ENCODE measurements around the gene TMEM52. TPM values are rescaled to one million over a fixed set of nuclear protein-coding genes. Genes with fewer than 3 reads are reported as not detected.

TMEM52 gene
- under 1 TPM in 1 of 3 donors, not detected in 2; 0.18 TPM for polyA plus RNA-seq

GRCh38 chr1:1918901-1919303, at the start of gene TMEM52:
TMEM52 (minus strand) TSS chr1:1919279; CDS start chr1:1919265, 14 bp downstream.
- H3K4me1 Mint-ChIP-seq, result peaks cover 6 to 8% of the 10 kb centered on the region in 2 donors
- H3K27ac Mint-ChIP-seq, result peak within 1 kb of the TSS in 5 of 6 donors; percentile 70 to 82 (median 79)
- no peaks in the 10 kb centered on the region for H3K36me3 Mint-ChIP-seq
- DNase-seq, result no peak
- H3K4me3 Mint-ChIP-seq, result peak within 1 kb of the TSS; percentile 70 to 79 (median 75)
- H3K9me3 Mint-ChIP-seq, result no peaks in the 10 kb centered on the region
- H3K27me3 Mint-ChIP-seq (ENCODE audit: low read depth in 3 of 3), result peaks cover 3 to 13% (median 5%) of the 10 kb centered on the region in 3 donors

- Mint-ChIP-seq H3K4me1 (no peaks in the 10 kb centered on the region), H3K27ac (no peak overlapping the region), H3K9me3 (no peaks in the 10 kb centered on the region), H3K4me3 (no peak overlapping the region), H3K36me3 (peaks cover 0 to 5% (median 0%) of the 10 kb centered on the region in 3 donors), H3K27me3 (ENCODE audit: low read depth in 3 of 3) (peaks cover 0 to 6% (median 3%) of the 10 kb centered on the region in 3 donors)
- DNase-seq, result no peak
These were observed 48.8 kb upstream of the TMEM52 start for GRCh38 chr1:1967879-1968278.

GRCh38 chr1:1967151-1967550, 48.1 kb upstream of the TMEM52 start:
- H3K4me1 Mint-ChIP-seq, result no peaks in the 10 kb centered on the region
- peaks cover 2 to 6% (median 3%) of the 10 kb centered on the region in 3 donors for H3K27me3 Mint-ChIP-seq (ENCODE audit: low read depth in 3 of 3)
- H3K36me3 Mint-ChIP-seq, result peaks cover 0 to 5% (median 0%) of the 10 kb centered on the region in 3 donors
- no peak overlapping the region for H3K27ac Mint-ChIP-seq
- no peak for DNase-seq
- H3K9me3 Mint-ChIP-seq, result no peaks in the 10 kb centered on the region
- H3K4me3 Mint-ChIP-seq, result no peak overlapping the region

DNA sequence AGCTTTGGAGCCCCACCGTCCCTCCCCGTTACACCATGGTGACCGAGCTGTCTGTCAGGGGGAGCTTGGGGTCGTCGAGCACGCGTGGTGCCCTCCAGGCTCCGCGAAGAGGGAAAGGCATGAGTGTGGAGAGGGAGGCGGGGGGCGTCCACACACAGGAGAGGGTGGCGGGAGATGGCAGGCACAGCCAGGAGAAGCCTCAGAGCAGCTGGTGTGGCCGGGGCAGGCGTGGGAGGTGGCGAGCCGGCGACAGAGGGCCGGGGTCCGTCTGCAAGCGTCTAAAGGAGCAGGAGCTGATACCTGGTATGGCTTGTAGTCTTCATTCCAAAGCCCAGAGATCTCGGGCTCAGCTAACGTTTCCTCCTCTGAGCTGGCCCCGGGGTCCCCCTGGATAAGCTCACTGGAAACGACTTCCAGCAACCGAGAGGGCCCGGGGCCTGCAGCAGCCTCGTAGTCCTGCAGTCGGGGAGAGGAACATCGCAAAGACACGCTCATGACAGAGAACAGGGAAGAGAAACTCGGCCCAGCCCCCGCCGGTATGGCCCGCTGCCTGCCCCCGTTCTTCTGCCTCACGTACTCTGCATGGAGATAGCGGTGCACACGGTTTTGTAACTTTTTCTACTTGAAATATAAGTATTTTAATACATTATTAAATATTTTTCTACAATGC, 47.1 kb upstream of the TMEM52 start:
- H3K27ac Mint-ChIP-seq, result no peak overlapping the region
- H3K9me3 Mint-ChIP-seq, result no peaks in the 10 kb centered on the region
- no peak overlapping the region for H3K4me3 Mint-ChIP-seq
- H3K4me1 Mint-ChIP-seq, result no peaks in the 10 kb centered on the region
- DNase-seq, result no peak
- H3K27me3 Mint-ChIP-seq (ENCODE audit: low read depth in 3 of 3), result peaks cover 2 to 4% (median 3%) of the 10 kb centered on the region in 3 donors
- peaks cover 0 to 5% (median 0%) of the 10 kb centered on the region in 3 donors for H3K36me3 Mint-ChIP-seq

- H3K36me3 Mint-ChIP-seq, result peaks cover 0 to 5% (median 0%) of the 10 kb centered on the region in 3 donors
- H3K4me1 Mint-ChIP-seq, result no peaks in the 10 kb centered on the region
- peaks cover 2 to 7% (median 3%) of the 10 kb centered on the region in 3 donors for H3K27me3 Mint-ChIP-seq (ENCODE audit: low read depth in 3 of 3)
- no peak for DNase-seq
- no peak overlapping the region for H3K4me3 Mint-ChIP-seq
- no peaks in the 10 kb centered on the region for H3K9me3 Mint-ChIP-seq
- H3K27ac Mint-ChIP-seq, result no peak overlapping the region
These were observed 46.5 kb upstream of the TMEM52 start for GRCh38 chr1:1965546-1965945.

- Mint-ChIP-seq H3K27ac (no peak overlapping the region), H3K27me3 (ENCODE audit: low read depth in 3 of 3) (peaks cover 2 to 7% (median 3%) of the 10 kb centered on the region in 3 donors), H3K9me3 (no peaks in the 10 kb centered on the region), H3K36me3 (peaks cover 0 to 5% (median 0%) of the 10 kb centered on the region in 3 donors), H3K4me1 (no peaks in the 10 kb centered on the region), H3K4me3 (no peak overlapping the region)
- no peak for DNase-seq
These were observed 45.7 kb upstream of the TMEM52 start for GRCh38 chr1:1964811-1965210.

- Mint-ChIP-seq H3K4me3 (no peak overlapping the region), H3K36me3 (peaks cover 0 to 5% (median 0%) of the 10 kb centered on the region in 3 donors), H3K9me3 (no peaks in the 10 kb centered on the region), H3K4me1 (no peaks in the 10 kb centered on the region), H3K27me3 (ENCODE audit: low read depth in 3 of 3) (peaks cover 2 to 9% (median 3%) of the 10 kb centered on the region in 3 donors), H3K27ac (no peak overlapping the region)
- no peak for DNase-seq
These were observed 44.5 kb upstream of the TMEM52 start for GRCh38 chr1:1963570-1963969.

DNA sequence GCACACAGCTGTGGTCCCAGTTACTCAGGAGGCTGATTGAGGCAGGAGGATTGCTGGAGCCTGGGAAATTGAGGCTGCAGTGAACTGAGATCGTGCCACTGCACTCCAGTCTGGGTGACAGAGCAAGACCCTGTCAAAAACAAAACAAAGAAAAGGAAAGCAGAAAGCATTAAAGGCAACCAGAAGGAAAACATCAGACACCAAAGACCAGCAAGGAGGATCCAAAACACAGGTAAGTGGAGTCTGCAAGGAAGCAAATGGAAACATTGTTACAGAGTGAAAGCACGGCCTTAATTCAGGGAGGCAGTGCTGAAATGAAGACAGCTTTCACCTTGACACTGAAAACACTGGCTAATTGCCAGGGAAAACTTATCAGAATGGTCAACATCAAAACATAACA, 43.7 kb upstream of the TMEM52 start:
- no peaks in the 10 kb centered on the region for H3K4me1 Mint-ChIP-seq
- no peak overlapping the region for H3K27ac Mint-ChIP-seq
- H3K27me3 Mint-ChIP-seq (ENCODE audit: low read depth in 3 of 3), result peaks cover under 1 to 13% (median 2%) of the 10 kb centered on the region in 3 donors
- H3K36me3 Mint-ChIP-seq, result peaks cover 0 to 1% (median 0%) of the 10 kb centered on the region in 3 donors
- no peak overlapping the region for H3K4me3 Mint-ChIP-seq
- DNase-seq, result no peak
- H3K9me3 Mint-ChIP-seq, result no peaks in the 10 kb centered on the region

GRCh38 chr1:1960480-1961196, 41.6 kb upstream of the TMEM52 start:
- no peaks in the 10 kb centered on the region for H3K9me3 Mint-ChIP-seq
- DNase-seq, result no peak
- H3K27me3 Mint-ChIP-seq (ENCODE audit: low read depth in 3 of 3), result peaks cover 0 to 13% (median 0%) of the 10 kb centered on the region in 3 donors
- H3K4me3 Mint-ChIP-seq, result no peak overlapping the region
- H3K4me1 Mint-ChIP-seq, result no peaks in the 10 kb centered on the region
- H3K36me3 Mint-ChIP-seq, result no peaks in the 10 kb centered on the region
- H3K27ac Mint-ChIP-seq, result no peak overlapping the region

- peak in 2 of 3 donors; percentile 11 to 19 for DNase-seq
- Mint-ChIP-seq H3K4me1 (peaks cover 0 to under 1% of the 10 kb centered on the region in 2 donors), H3K27ac (no peak overlapping the region), H3K4me3 (no peak overlapping the region), H3K36me3 (no peaks in the 10 kb centered on the region), H3K9me3 (no peaks in the 10 kb centered on the region), H3K27me3 (ENCODE audit: low read depth in 3 of 3) (peaks cover 0 to 13% (median under 1%) of the 10 kb centered on the region in 3 donors)
These were observed 40.9 kb upstream of the TMEM52 start for GRCh38 chr1:1959840-1960479.

- Mint-ChIP-seq H3K27me3 (ENCODE audit: low read depth in 3 of 3) (peaks cover 0 to 14% (median 2%) of the 10 kb centered on the region in 3 donors), H3K4me1 (peaks cover 0 to 4% of the 10 kb centered on the region in 2 donors), H3K27ac (no peak overlapping the region), H3K36me3 (no peaks in the 10 kb centered on the region), H3K4me3 (no peak overlapping the region), H3K9me3 (no peaks in the 10 kb centered on the region)
- no peak for DNase-seq
These were observed 40.4 kb upstream of the TMEM52 start for GRCh38 chr1:1959459-1959839.

DNA sequence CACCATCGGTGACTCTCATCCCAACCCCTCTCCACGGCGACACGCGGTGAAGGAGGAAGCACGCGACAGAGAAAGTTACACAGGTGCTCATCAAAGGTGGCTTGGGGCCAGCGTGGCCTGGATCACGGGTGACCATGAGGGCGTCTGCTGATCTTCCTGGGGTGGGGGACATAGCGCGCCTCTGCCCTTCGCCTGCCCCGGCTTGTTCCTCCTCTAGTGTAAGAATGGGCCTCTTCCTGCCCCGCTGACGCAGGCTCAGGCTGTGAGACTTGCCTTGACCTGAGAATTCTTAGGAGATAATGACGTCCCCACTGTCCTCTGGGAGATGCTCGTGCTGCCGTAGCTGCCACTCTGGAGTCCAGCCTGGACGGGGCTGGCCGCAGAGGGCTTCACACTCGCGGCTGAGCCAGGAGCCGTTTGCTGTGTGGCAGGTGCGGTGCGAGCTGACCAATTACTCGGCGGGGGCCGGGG, 39.0 kb upstream of the TMEM52 start:
- Mint-ChIP-seq H3K4me1 (peaks cover 0 to 4% of the 10 kb centered on the region in 2 donors), H3K9me3 (peaks cover 0 to 2% (median 0%) of the 10 kb centered on the region in 6 donors), H3K27me3 (ENCODE audit: low read depth in 3 of 3) (peaks cover 0 to 14% (median 2%) of the 10 kb centered on the region in 3 donors), H3K36me3 (no peaks in the 10 kb centered on the region), H3K27ac (no peak overlapping the region), H3K4me3 (no peak overlapping the region)
- no peak for DNase-seq

DNA sequence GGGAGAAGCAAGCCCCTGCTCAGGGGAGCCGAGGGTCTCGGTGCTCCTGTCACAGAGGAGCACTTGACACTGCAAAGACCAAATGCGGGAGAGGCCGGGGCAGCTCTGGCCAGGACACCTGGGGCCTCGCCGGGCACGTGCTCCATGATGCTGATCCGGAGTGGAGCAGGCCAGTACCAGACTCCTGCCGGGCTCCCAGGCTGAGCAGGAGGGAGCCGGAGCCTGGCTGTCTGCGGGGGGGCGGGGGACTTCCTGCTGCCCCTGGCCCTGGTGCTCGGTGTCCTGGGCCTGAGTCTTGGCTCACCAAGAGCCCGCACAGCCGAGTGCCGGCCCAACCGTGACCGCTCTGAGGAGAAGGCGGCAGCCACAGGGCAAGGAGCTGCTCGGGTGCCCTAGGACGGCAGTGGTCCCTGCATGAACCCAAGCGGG, 38.5 kb upstream of the TMEM52 start:
- Mint-ChIP-seq H3K36me3 (no peaks in the 10 kb centered on the region), H3K4me3 (no peak overlapping the region), H3K27me3 (ENCODE audit: low read depth in 3 of 3) (peaks cover 2 to 14% (median 4%) of the 10 kb centered on the region in 3 donors), H3K4me1 (peaks cover 0 to 4% of the 10 kb centered on the region in 2 donors), H3K9me3 (peaks cover 0 to 2% (median 0%) of the 10 kb centered on the region in 6 donors), H3K27ac (no peak overlapping the region)
- DNase-seq, result no peak
